HG03520 (cell line): ENCODE results near the gene PXN.
"Not testable (repeated sequence)": the region's sequence is repeated elsewhere in the genome, so short reads cannot be mapped to it uniquely, and the experiment has no call there.

ENCODE experiments used
- ATAC-seq: cut with Tn5 transposase; IDR thresholded peaks from one replicate; pipeline ENCODE4 v1.9.1; 2021; ENCODE audit warnings: mild to moderate bottlenecking, moderate library complexity; ENCODE audit not compliant: unreplicated experiment

The PXN gene

GRCh38 chr12:120211904-120212283 is 53.6 kb downstream of the PXN start:
- no peak for ATAC-seq

DNA sequence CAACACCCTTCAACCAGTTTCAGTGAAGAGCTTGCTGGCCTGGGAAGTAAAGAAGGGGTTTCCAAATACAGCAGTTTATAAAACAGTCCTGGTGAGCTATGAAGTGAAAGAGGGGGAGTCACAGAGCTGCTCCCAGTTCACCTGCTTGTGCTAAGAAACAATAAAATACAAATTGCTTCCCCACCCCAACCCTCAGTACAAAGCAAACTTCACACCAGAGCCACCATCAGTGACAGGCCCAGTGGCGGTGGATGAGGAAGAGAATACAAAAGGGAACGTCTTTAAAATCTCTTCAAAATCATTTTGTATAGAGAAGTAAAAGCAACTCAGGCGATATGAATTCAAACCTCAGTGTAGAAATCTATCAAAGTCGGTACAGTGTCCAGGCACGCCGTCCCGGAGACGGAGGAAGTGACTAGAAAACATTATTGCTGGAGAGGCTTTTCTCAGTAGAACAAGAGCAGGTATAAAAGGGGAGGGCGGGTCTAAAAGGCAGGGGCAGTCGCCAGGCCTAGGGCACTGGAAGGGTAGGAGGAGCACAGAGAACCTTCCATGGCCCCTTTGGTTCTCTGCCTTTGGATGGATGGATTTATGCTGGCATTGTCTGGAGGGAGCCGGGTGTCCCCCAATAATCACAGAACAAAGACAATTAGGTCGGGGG is 54.2 kb downstream of the PXN start:
- ATAC-seq: no peak

- ATAC-seq: no peak
These were observed 55.7 kb downstream of the PXN start for GRCh38 chr12:120209851-120210250.

- ATAC-seq: no peak
These were observed 58.3 kb downstream of the PXN start for GRCh38 chr12:120207227-120207626.

- ATAC-seq: not testable (repeated sequence)
These were observed 58.7 kb downstream of the PXN start for GRCh38 chr12:120206781-120207180.

DNA sequence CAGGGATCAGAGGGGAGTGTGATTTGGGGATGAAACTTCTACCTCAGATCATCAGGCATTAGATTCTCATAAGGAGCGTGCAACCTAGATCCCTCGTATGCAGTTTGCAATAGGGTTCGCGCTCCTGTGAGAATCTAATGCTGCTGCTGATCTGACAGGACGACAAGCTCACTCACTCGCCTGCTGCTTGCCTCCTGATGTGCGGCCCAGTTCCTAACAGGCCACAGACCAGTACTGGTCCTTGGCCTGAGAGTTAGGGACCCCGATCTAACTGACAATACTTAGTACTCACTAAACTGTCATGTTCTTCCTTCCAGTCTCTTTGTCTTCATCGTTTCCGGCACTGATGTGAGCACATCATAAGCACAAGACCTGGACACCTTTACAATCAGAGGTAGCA is 59.3 kb downstream of the PXN start:
- no peak for ATAC-seq

GRCh38 chr12:120204171-120204570 is 61.4 kb downstream of the PXN start:
- no peak for ATAC-seq

DNA sequence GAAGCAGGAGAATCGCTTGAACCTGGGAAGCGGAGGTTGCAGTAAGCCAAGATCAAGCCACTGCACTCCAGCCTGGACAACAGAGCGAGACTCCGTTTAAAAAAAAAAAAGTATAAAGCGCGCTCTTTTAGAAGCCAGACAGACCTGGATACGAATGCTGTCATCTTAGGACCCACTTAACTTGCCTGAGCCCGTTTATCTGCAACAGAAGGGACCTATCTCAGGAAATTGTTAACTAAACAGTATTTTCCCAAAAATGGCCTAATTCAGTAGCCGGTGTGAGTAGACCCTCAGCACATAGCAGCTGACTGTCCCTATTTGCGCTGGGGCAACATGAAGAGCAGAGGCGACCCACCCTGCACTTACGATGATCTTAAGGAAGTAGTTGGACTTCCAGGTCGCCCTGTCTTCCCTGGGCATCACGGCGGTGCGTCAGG is 65.1 kb downstream of the PXN start:
- ATAC-seq: no peak

GRCh38 chr12:120199595-120200306 is 65.8 kb downstream of the PXN start:
- no peak for ATAC-seq

DNA sequence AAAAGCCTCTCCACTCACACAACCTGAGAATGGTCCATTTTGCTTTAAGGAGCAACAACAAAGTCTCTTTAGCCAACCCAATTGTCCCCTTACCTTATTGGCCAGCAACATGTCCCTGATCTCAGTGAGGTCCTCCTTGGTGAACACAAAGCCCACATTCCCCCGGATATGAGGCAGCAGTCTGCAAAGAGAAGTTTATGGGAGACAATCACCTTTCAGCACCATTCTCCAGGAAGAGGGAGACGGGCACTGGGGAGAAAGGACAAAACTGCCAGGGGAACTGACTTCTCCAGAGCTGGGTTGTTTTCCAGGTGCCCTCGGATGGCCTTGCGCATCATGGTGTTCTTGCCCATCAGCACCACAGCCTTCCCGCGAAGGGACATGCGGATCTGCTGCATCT is 66.5 kb downstream of the PXN start:
- ATAC-seq: no peak

- ATAC-seq: no peak
These were observed 68.0 kb downstream of the PXN start for GRCh38 chr12:120197542-120197887.

DNA sequence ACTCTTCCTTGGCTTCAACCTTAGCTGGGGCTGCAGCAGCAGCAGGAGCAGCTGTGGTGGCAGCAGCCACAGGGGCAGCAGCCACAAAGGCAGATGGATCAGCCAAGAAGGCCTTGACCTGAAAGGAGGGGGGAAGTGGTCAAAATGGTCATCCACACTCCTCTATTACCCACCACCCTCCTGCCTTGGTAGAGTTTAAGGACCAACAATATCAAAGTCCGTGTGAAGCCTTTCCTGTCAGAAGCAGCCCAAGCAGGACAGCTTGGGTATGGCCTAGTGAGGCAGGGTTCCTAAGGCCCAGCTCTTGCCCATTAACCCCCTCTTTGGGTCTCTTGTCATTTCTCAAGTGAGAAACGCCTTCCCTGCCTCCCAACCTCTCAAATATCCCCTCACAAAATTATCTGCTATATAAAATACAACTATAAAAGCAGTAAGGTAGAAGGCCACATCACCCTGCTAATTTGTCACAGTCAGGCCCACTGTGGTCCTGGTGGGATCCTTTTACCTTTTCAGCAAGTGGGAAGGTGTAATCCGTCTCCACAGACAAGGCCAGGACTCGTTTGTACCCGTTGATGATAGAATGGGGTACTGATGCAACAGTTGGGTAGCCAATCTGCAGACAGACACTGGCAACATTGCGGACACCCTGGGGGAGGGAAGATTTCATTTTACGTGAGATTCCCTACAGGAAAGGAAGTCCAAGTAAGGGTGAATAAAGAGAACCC is 68.6 kb downstream of the PXN start:
- not testable (repeated sequence) for ATAC-seq

DNA sequence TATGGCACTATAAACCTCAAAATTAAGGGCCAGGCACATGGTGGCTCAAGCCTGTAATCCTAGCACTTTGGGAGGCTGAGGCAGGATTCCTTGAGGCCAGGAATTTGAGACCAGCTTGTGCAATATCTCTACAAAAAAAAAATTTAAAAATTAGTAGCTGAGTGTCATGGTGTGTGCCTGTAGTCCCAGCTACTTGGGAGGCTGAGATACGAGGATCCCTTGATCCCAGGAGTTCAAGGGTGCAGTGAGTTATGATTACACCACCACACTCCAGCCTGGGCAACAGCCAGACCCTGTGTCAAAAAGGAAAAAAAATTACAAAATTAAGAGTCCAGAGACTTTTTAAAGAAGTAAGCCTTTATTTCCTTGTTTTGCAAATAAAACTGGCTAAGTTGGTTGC is 69.2 kb downstream of the PXN start:
- ATAC-seq: no peak

GRCh38 chr12:120194534-120195395 is 70.8 kb downstream of the PXN start, which contains the start of gene GCN1:
Gene GCN1 (minus strand): TSS chr12:120194715. CDS start chr12:120194697, 18 bp downstream.
- ATAC-seq: peak; percentile 60

GRCh38 chr12:120194226-120194533 is 71.3 kb downstream of the PXN start:
- peak; percentile 14 for ATAC-seq

DNA sequence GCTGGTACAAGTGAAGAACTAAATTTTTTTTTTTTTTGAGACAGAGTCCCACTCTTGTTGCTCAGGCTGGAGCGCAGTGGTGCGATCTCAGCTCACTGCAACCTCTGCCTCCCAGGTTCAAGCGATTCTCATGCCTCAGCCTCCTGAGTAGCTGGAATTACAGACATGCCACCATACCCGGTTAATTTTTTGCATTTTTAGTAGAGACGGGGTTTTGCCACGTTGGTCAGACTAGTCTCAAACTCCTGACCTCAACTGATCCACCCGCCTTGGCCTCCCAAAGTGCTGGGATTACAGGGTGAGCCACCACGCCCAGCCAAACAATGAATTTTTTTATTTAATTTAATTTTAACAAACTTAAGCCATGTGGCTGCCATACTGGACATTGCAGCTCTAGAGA is 72.2 kb downstream of the PXN start:
- ATAC-seq: not testable (repeated sequence)

DNA sequence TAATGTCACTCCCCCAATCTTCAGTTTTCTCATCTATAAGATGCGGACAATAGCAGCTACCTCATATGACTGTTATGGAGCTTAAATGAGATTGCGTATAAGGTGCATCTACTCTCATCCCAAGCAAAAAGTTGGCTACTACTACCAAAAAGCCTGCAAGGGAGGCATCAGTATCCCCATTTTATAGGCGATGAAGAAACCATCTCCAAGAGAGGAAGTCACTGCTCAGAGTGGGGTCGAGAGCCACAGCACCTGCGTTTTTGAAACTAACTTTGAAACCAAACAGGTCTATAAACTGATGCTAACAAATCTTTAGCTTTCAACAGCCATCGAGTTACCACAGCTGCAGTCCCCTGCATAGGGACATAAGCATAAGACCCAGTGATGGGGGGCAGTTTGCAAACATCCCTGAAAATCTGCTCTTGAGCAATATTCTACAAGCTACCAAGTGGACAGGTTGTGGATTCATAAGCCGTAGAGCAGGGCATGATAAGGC is 74.5 kb downstream of the PXN start:
- ATAC-seq: no peak

- no peak for ATAC-seq
These were observed 75.1 kb downstream of the PXN start for GRCh38 chr12:120190386-120190785.

- ATAC-seq: no peak
These were observed 78.9 kb downstream of the PXN start for GRCh38 chr12:120186654-120187053.

DNA sequence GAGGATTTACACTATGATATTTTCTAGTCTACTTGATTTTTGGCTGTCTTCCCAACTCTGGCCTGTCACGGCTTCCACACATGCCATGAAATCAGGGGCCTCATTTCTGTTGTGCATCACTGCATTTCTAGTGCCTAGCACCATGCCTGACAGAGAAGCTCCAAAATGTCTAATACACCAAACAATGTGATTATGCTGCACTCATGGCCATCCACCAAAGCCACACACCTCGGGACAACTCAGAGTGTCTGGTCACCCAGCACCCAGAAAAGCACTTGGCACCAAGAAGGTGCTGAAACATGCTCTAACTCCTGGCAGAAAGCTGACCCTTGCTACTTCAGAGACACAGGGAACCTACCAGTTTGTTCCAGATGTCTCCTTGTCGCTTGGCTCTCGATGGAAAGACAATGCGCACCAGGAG is 82.3 kb downstream of the PXN start:
- no peak for ATAC-seq
